ENCODE data around the gene MAPRE2. TPM values are rescaled to one million over a fixed set of nuclear protein-coding genes. Genes with fewer than 3 reads are reported as not detected.
"Not testable (repeated sequence)": the region's sequence is repeated elsewhere in the genome, so short reads cannot be mapped to it uniquely, and the experiment has no call there.

The MAPRE2 gene
- total RNA-seq, 1 donor from 2014 or later: 22.4 TPM

DNA sequence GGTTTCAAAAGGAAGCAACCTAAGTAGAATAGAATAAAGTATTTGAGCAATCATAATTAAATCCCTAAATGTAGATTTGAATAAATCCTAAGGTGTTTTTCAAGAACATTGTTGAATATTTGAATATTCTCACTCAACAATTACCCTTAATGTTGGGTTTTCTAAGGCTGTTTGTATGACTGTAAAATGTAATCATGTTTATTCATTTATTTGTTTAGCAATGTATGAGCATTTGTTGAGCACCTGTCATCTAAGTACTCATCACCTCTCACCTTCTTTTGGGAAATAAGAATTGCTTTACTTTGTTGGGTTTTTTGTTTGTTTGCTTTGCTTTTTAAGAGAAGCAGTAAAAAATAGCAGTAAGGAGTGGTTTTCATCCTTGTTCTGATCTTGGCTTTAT, 66.0 kb downstream of the MAPRE2 start:
- Histone ChIP-seq H3K4me3 (no peak overlapping the region), H3K27ac (no peak overlapping the region), H3K27me3 (no peaks in the 10 kb centered on the region), H3K36me3 (no peaks in the 10 kb centered on the region), H3K4me1 (peaks cover 0 to 17% of the 10 kb centered on the region in 2 donors), H3K9me3 (peaks cover 0 to 5% of the 10 kb centered on the region in 2 donors)
- no peak for DNase-seq (ENCODE audit: low spot score in 2 of 2)
- TF ChIP-seq, protein P1, sequence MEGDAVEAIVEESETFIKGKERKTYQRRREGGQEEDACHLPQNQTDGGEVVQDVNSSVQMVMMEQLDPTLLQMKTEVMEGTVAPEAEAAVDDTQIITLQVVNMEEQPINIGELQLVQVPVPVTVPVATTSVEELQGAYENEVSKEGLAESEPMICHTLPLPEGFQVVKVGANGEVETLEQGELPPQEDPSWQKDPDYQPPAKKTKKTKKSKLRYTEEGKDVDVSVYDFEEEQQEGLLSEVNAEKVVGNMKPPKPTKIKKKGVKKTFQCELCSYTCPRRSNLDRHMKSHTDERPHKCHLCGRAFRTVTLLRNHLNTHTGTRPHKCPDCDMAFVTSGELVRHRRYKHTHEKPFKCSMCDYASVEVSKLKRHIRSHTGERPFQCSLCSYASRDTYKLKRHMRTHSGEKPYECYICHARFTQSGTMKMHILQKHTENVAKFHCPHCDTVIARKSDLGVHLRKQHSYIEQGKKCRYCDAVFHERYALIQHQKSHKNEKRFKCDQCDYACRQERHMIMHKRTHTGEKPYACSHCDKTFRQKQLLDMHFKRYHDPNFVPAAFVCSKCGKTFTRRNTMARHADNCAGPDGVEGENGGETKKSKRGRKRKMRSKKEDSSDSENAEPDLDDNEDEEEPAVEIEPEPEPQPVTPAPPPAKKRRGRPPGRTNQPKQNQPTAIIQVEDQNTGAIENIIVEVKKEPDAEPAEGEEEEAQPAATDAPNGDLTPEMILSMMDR (IDR thresholded peaks at IDR 0.05): no peak
- intact Hi-C loops (cut with DNase I): no loop called here

DNA sequence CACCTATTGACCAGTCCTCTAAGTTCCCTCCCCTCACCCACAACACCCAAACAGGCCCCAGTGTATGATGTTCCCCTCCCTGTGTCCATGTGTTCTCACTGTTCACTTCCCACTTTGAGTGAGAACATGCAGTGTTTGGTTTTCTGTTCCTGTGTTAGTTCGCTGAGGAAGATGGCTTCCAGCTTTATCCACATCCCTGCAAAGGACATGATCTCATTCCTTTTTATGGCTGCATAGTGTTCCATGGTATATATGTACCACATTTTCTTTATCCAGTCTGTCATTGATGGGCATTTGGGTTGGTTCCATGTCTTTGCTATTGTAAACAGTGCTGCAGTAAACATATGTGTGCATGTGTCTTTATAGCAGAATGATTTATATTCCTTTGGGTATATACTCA, 66.9 kb downstream of the MAPRE2 start:
- H3K9me3 ChIP-seq; H3K36me3 ChIP-seq; H3K27ac ChIP-seq; H3K4me1 ChIP-seq; DNase-seq (ENCODE audit: low spot score in 2 of 2); intact Hi-C loops (cut with DNase I); H3K27me3 ChIP-seq; H3K4me3 ChIP-seq: not testable (repeated sequence)

DNA sequence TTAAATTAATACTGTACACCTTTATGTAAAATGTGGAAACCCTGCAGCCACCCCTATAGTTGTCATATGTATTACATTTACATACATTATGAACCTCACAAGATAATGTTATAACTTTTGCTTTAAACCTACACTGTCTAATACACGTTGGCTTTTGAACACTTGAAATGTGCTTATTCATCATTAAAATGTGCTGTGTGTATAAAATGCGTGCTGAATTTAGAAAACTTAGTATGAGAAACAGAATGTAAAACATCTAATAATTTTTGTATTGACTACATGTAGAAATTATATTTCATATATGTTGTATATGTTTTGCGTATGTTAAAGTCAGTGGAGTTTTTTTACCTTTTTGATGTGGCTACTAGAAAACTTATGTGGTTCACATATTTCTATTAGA, 68.8 kb downstream of the MAPRE2 start:
- TF ChIP-seq, protein P1 (IDR thresholded peaks at IDR 0.05): no peak
- H3K36me3 ChIP-seq: no peaks in the 10 kb centered on the region
- peaks cover 0 to 5% of the 10 kb centered on the region in 2 donors for H3K9me3 ChIP-seq
- no peak overlapping the region for H3K4me3 ChIP-seq
- H3K27me3 ChIP-seq: no peaks in the 10 kb centered on the region
- no peak overlapping the region for H3K27ac ChIP-seq
- no peaks in the 10 kb centered on the region for H3K4me1 ChIP-seq
- DNase-seq (ENCODE audit: low spot score in 2 of 2): no peak
- intact Hi-C loops (cut with DNase I): no loop called here

DNA sequence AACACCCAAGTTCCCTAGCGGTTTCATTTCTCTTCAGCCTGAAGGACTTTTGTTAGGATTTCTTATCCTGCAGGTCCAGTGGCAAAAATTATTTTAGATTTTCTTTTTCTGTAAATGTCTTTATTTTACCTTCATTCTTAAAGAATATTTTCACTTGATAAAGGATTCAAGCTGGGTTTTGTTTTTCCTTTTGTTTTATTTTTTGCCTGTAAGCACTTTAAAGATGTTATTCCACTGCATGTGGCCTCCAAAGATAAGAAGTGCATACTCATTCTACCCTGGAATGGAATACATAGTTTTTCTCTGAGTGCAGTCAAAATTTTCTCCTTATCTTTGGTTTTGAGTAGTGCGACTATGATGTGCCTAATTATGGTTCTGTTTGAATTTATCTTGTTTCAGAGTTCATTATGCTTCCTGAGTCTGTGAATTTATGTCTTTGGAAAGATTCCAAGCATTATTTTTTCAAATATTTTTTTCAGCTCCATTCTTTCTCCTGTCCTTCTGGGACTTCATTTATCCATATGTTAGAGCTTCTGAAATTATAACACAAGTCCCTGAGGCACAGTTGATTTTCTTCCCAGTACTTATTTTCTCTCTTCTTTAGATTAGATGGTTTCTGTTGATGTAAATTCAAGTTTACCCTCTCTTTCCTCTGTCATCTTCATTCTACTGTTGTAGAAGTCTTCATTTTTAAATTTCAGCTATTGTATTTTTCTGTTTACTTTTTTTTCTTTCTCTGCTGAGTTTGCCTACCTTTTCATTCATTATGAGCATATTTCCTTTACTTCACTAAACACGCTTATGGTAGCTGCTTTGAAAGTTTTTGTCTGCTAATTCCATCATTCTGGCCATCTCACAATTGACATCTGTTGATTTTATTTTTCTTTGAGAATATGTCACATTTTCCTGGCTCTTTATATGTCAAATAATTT, 69.6 kb downstream of the MAPRE2 start:
- Histone ChIP-seq H3K27me3 (no peaks in the 10 kb centered on the region), H3K9me3 (peaks cover 0 to 5% of the 10 kb centered on the region in 2 donors), H3K4me3 (no peak overlapping the region), H3K36me3 (no peaks in the 10 kb centered on the region), H3K27ac (peak overlapping the region; percentile 39 to 42), H3K4me1 (no peaks in the 10 kb centered on the region)
- TF ChIP-seq, protein P1 (IDR thresholded peaks at IDR 0.05): no peak
- no peak for DNase-seq (ENCODE audit: low spot score in 2 of 2)
- intact Hi-C loops (cut with DNase I): no loop called here

DNA sequence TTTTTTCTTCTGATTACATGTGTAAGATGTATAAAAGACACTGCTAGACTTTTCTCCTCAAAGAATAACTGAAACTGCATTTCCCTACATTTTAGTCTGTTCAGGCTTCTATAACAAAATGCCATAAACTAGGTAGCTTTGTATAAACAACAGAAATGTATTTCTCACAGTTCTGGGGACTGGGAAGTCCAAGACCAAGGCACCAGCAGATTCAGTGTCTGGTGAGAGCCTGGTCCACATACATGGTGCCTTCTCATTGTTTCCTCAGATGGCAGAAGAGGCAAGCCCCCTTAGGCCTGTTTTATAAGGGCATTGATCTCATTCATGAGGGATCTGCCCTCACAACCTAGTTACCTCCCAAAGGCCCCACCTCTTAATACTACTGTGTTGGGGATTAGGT, 71.5 kb downstream of the MAPRE2 start:
- no peak overlapping the region for H3K27ac ChIP-seq
- intact Hi-C loops (cut with DNase I): no loop called here

DNA sequence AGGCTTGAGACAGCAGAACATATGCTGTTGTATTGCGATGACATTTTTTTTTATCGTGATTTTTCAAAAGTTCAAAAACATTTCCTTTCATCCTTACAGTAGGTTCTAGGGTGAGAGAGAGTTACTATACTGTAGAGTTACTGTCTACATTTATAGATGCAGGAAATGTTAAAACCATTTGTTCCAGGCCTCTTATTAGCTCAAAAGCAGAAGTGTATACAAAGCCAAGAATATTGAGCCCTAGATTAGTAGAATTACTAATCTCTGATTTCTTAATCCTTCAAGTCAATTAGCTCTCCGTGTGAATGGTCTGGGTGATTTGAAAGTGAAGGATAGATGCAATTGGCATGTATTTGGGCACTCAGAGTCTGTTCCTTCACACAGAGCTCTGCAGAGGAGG, 73.1 kb downstream of the MAPRE2 start:
- TF ChIP-seq, protein P1 (IDR thresholded peaks at IDR 0.05): no peak
- no peak overlapping the region for H3K27ac ChIP-seq
- no peak overlapping the region for H3K4me3 ChIP-seq
- DNase-seq (ENCODE audit: low spot score in 2 of 2): no peak
- no peaks in the 10 kb centered on the region for H3K27me3 ChIP-seq
- H3K9me3 ChIP-seq: peaks cover 0 to 5% of the 10 kb centered on the region in 2 donors
- intact Hi-C loops (cut with DNase I): no loop called here
- H3K4me1 ChIP-seq: peaks cover 5 to 25% of the 10 kb centered on the region in 2 donors
- H3K36me3 ChIP-seq: no peaks in the 10 kb centered on the region

More for the DNA sequence above, 71.5 kb downstream of the MAPRE2 start:
- no peaks in the 10 kb centered on the region for H3K36me3 ChIP-seq
- H3K4me1 ChIP-seq: peaks cover 2 to 12% of the 10 kb centered on the region in 2 donors
- DNase-seq (ENCODE audit: low spot score in 2 of 2): no peak
- H3K9me3 ChIP-seq: peaks cover 0 to 5% of the 10 kb centered on the region in 2 donors
- no peaks in the 10 kb centered on the region for H3K27me3 ChIP-seq
- TF ChIP-seq, protein P1 (IDR thresholded peaks at IDR 0.05): no peak
- no peak overlapping the region for H3K4me3 ChIP-seq
